BJ (cell line): ENCODE data around the gene ACVR2A. TPM values are rescaled to one million over a fixed set of nuclear protein-coding genes. Genes with fewer than 3 reads are reported as not detected.

Experiments
- CTCF ChIA-PET: fragments of 350-600 bp; formaldehyde crosslinking; extraction: SDS; loops from one replicate; lab custom pipeline; 2021; ENCODE audit warnings: antibody characterized with exemption, inconsistent platforms; lab: Yijun Ruan, JAX
- POLR2A ChIA-PET: fragments of 300-600 bp; sonication (Branson Sonifier 250); formaldehyde crosslinking; extraction: SDS; loops from one replicate; lab custom pipeline; 2021; ENCODE audit warnings: antibody characterized with exemption; lab: Charles Lee
- DNase-seq: peaks from one replicate; pipeline ENCODE4 v3.0.0-alpha.2; 2011; ENCODE audit warnings: low read depth
- H3K27me3 ChIP-seq: 2 replicates; pipeline ENCODE4 v1.6.0; 2011; ENCODE audit warnings: low read length; ENCODE audit not compliant: control insufficient read depth, insufficient read depth
- H3K36me3 ChIP-seq: 2 replicates; pipeline ENCODE4 v1.5.1; 2011; ENCODE audit warnings: low read length; ENCODE audit not compliant: control insufficient read depth, insufficient read depth
- H3K4me3 ChIP-seq: 2 replicates; pipeline ENCODE4 v1.5.1; 2011; ENCODE audit warnings: low read depth, mild to moderate bottlenecking, control low read depth, low read length
- polyA plus RNA-seq: library from polyadenylated mRNA; depleted of rRNA; stranded (reverse); fragments of >200 nt; gene quantifications from 2 replicates; pipeline ENCODE4 v1.2.3, GENCODE V29; 2011
- TF ChIP-seq, protein P1 (sequence below): IDR thresholded peaks from 2 replicates; pipeline ENCODE4 v1.5.1; 2011; ENCODE audit warnings: low read depth, mild to moderate bottlenecking, control low read depth, inconsistent platforms, low read length, moderate library complexity; ENCODE audit not compliant: insufficient read depth

The ACVR2A gene
- polyA plus RNA-seq, 1 experiment, result 2.2 TPM

DNA sequence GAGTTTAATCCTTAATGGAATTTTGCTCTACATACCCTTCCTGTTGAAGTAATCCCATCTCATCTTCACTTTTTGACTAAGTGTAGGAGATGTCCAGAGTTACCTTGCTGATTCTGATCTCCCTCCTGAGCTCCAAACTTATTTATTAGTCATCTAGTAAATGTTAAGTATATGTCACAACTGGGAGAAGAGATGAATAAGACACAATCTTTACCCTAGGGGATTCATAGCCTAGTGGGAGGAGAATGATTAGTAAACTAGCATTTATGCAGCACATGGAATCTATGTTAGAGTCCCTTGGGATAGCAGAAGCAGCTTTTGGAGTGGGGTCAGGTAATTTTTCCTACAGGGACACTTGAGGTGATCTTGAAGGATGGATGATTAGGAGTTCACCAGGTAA lies 20.7 kb downstream of the ACVR2A start:
- POLR2A ChIA-PET, result no interaction called here
- DNase-seq, result no peak

DNA sequence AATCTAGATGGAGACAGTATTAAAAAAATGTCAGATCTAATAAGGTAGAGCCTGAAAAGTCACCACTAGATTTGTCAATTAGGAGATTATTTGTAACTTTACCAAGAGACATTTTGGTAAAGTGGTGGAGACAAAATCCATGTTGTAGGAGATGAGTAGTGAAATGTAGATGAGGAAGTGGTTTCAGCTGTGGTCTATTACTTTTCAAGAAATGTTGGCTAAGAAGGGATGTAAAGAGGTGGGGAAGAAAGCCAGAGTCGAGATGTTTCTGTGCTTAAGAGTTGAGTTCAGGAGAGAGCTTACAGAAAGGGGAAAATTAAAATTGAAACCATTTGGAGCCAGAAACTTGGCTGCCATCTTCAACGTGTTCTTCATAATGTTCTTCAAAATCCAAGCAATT lies 22.2 kb downstream of the ACVR2A start:
- DNase-seq, result no peak
- no peak overlapping the region for H3K4me3 ChIP-seq
- ChIA-PET POLR2A (no interaction called here), CTCF (interaction anchor here (1.8 kb wide), 1 partner anchor 11 kb away, joined by 5 read pairs; no protein-coding TSS in a partner anchor)
- TF ChIP-seq, protein P1, sequence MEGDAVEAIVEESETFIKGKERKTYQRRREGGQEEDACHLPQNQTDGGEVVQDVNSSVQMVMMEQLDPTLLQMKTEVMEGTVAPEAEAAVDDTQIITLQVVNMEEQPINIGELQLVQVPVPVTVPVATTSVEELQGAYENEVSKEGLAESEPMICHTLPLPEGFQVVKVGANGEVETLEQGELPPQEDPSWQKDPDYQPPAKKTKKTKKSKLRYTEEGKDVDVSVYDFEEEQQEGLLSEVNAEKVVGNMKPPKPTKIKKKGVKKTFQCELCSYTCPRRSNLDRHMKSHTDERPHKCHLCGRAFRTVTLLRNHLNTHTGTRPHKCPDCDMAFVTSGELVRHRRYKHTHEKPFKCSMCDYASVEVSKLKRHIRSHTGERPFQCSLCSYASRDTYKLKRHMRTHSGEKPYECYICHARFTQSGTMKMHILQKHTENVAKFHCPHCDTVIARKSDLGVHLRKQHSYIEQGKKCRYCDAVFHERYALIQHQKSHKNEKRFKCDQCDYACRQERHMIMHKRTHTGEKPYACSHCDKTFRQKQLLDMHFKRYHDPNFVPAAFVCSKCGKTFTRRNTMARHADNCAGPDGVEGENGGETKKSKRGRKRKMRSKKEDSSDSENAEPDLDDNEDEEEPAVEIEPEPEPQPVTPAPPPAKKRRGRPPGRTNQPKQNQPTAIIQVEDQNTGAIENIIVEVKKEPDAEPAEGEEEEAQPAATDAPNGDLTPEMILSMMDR, result no peak
- no peaks in the 10 kb centered on the region for H3K27me3 ChIP-seq
- no peaks in the 10 kb centered on the region for H3K36me3 ChIP-seq

More for the DNA sequence above, 20.7 kb downstream of the ACVR2A start:
- H3K4me3 ChIP-seq, result no peak overlapping the region
- H3K27me3 ChIP-seq, result no peaks in the 10 kb centered on the region
- TF ChIP-seq, protein P1, result no peak
- CTCF ChIA-PET, result interaction anchor here (0.5 kb wide), 1 partner anchor 21 kb away, joined by 3 read pairs; no protein-coding TSS in a partner anchor
- no peaks in the 10 kb centered on the region for H3K36me3 ChIP-seq

- TF ChIP-seq, protein P1, result no peak
- no peaks in the 10 kb centered on the region for H3K27me3 ChIP-seq
- H3K36me3 ChIP-seq, result no peaks in the 10 kb centered on the region
- DNase-seq, result no peak
- POLR2A ChIA-PET, result no interaction called here
- CTCF ChIA-PET, result no interaction called here
- no peak overlapping the region for H3K4me3 ChIP-seq
Observed at GRCh38 chr2:147869934-147870333, 25.1 kb downstream of the ACVR2A start.

DNA sequence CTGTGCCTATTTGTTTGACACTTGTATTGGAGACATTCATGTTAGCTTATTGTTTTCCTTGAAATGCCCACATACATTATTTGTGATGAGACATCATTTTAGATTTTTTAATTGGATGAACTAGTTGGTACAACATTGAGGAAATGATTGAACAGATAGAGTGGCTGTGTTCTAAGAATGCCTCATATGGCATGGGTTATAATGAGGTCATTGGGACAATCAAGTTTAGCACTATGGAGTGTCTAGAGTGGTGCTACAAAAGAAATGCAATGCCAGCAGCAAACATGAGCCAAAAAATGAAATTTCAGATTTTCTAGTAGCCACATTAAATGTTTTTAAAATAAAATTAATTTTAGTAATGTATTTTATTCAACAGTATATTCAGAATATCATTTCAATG lies 28.1 kb downstream of the ACVR2A start:
- POLR2A ChIA-PET, result no interaction called here
- no peak overlapping the region for H3K4me3 ChIP-seq
- TF ChIP-seq, protein P1, result no peak
- no peaks in the 10 kb centered on the region for H3K36me3 ChIP-seq
- no peaks in the 10 kb centered on the region for H3K27me3 ChIP-seq
- CTCF ChIA-PET, result no interaction called here
- no peak for DNase-seq

- TF ChIP-seq, protein P1, result no peak
- DNase-seq, result no peak
- POLR2A ChIA-PET, result no interaction called here
- H3K36me3 ChIP-seq, result no peaks in the 10 kb centered on the region
- no peaks in the 10 kb centered on the region for H3K27me3 ChIP-seq
- CTCF ChIA-PET, result no interaction called here
- H3K4me3 ChIP-seq, result no peak overlapping the region
Observed at GRCh38 chr2:147873859-147874483, 29.1 kb downstream of the ACVR2A start.
